GM12878 (cell line): Measurements from ENCODE around the gene RAPGEF1. TPM values are rescaled to one million over a fixed set of nuclear protein-coding genes. Genes with fewer than 3 reads are reported as not detected.

ENCODE experiments used
- ATAC-seq: fragments of 200-7000 bp; cut with Tn5 transposase; 3 replicates; pipeline ENCODE4 v1.9.1; 2020; ENCODE audit warnings: mild to moderate bottlenecking, moderate library complexity
- BruUV-seq: library from RNA; stranded (reverse); fragments of 400-500 nt; replicated peaks from 2 replicates; lab custom pipeline; 2021; lab: Mats Ljungman, UMichigan
- CTCF ChIA-PET: fragments of 300-600 bp; sonication (Branson Sonifier 250); formaldehyde crosslinking; extraction: SDS; loops from one replicate; lab custom pipeline; 2021; ENCODE audit warnings: inconsistent platforms; lab: Yijun Ruan, JAX
- POLR2A ChIA-PET: fragments of 350-600 bp; formaldehyde crosslinking; extraction: SDS; loops from one replicate; lab custom pipeline; 2021; ENCODE audit warnings: inconsistent platforms; lab: Charles Lee
- RAD21 ChIA-PET: fragments of 300-600 bp; sonication (Branson Sonifier 250); formaldehyde crosslinking; loops from one replicate; lab custom pipeline; 2023; ENCODE audit warnings: antibody characterized with exemption; ENCODE audit not compliant: unreplicated experiment; lab: Charles Lee
- SMC1A ChIA-PET: fragments of 300-600 bp; sonication (Branson Sonifier 250); formaldehyde crosslinking; loops from one replicate; lab custom pipeline; 2023; ENCODE audit not compliant: unreplicated experiment, uncharacterized antibody; lab: Charles Lee
- DNase-seq: peaks from one replicate; pipeline ENCODE4 v3.0.0-alpha.2; 2011; ENCODE audit warnings: low read depth, low spot score
- FAIRE-seq: peaks from 3 replicates; lab custom pipeline; 2011; peaks lifted over from hg19 to GRCh38; lab: Jason Lieb, UNC
- H2AFZ ChIP-seq: 2 replicates; pipeline ENCODE4 v1.6.0; 2011; ENCODE audit warnings: low read depth, low read length, control low read depth; ENCODE audit not compliant: control insufficient read depth
- H3K27ac ChIP-seq: 2 replicates; pipeline ENCODE4 v1.5.1; 2011; ENCODE audit warnings: control low read depth; ENCODE audit not compliant: control insufficient read depth, insufficient read depth
- H3K27me3 ChIP-seq, 2 experiments: replicated peaks in 1 of 2; 2 replicates each; pipeline versions ENCODE4 v1.6.0 to v1.6.1; 2011; ENCODE audit warnings: low read length in 1 of 2; ENCODE audit not compliant: control insufficient read depth in 2 of 2, insufficient read depth in 2 of 2
- H3K36me3 ChIP-seq, 2 experiments: 2 replicates each; pipeline ENCODE4 v1.5.1; 2011; ENCODE audit warnings: low read length in 1 of 2; ENCODE audit not compliant: control insufficient read depth in 2 of 2, insufficient read depth in 2 of 2
- H3K4me1 ChIP-seq: 2 replicates; pipeline ENCODE4 v1.6.1; 2011; ENCODE audit warnings: mild to moderate bottlenecking, low read length, moderate library complexity, mixed read lengths; ENCODE audit not compliant: control insufficient read depth, insufficient read depth
- H3K4me2 ChIP-seq: 2 replicates; pipeline ENCODE4 v1.6.0; 2011; ENCODE audit warnings: control low read depth; ENCODE audit not compliant: control insufficient read depth, insufficient read depth
- H3K4me3 ChIP-seq: fragments of 200-600 bp; sonication (generic); 2 replicates; pipeline ENCODE4 v1.5.1; 2016
- H3K79me2 ChIP-seq: 2 replicates; pipeline ENCODE4 v1.6.0; 2011; ENCODE audit warnings: low read length; ENCODE audit not compliant: control insufficient read depth, insufficient read depth
- H3K9ac ChIP-seq: 2 replicates; pipeline ENCODE4 v1.8.0; 2011; ENCODE audit warnings: low read length, control low read depth, mixed read lengths; ENCODE audit not compliant: control insufficient read depth, insufficient read depth
- H3K9me3 ChIP-seq: replicated peaks from 3 replicates; pipeline ENCODE4 v1.5.1; 2011; ENCODE audit warnings: mild to moderate bottlenecking, low read length; ENCODE audit not compliant: control insufficient read depth, insufficient read depth
- H4K20me1 ChIP-seq: 2 replicates; pipeline ENCODE4 v1.6.0; 2011; ENCODE audit not compliant: control insufficient read depth, insufficient read depth
- ASH2L ChIP-seq: fragments of 300-600, 200-600 bp; sonication (generic); IDR thresholded peaks from 2 replicates; pipeline ENCODE4 v1.6.1; 2017; ENCODE audit warnings: low read depth, mild to moderate bottlenecking, borderline replicate concordance
- KAT2A ChIP-seq: conservative IDR thresholded peaks from 2 replicates; pipeline ENCODE4 v1.6.1; 2011; ENCODE audit warnings: low read depth, low read length; ENCODE audit not compliant: control insufficient read depth
- MYB ChIP-seq: fragments of 150-350 bp; IDR thresholded peaks from 2 replicates; pipeline ENCODE4 v1.6.1; 2014; ENCODE audit warnings: mild to moderate bottlenecking, low read depth, low read length, borderline replicate concordance
- NFYB ChIP-seq: IDR thresholded peaks from 2 replicates; pipeline ENCODE4 v1.6.1; 2011; ENCODE audit warnings: low read depth, mild to moderate bottlenecking, low read length, improper control_type of control experiment, moderate library complexity; ENCODE audit not compliant: insufficient read depth
- NRF1 ChIP-seq: conservative IDR thresholded peaks from 2 replicates; pipeline ENCODE4 v1.6.1; 2011; ENCODE audit warnings: mild to moderate bottlenecking, low read depth, low read length, improper control_type of control experiment
- PAX8 ChIP-seq: fragments of 450-650 bp; IDR thresholded peaks from 2 replicates; pipeline ENCODE4 v1.6.1; 2017; ENCODE audit warnings: mild to moderate bottlenecking, moderate library complexity
- SMAD5 ChIP-seq: IDR thresholded peaks from 2 replicates; pipeline ENCODE4 v1.6.1; 2016; ENCODE audit warnings: antibody characterized with exemption, low read depth
- TBL1XR1 ChIP-seq: IDR thresholded peaks from 2 replicates; pipeline ENCODE4 v1.6.1; 2012; ENCODE audit warnings: low read depth, low read length, improper control_type of control experiment
- TCF7 ChIP-seq: IDR thresholded peaks from 2 replicates; pipeline ENCODE4 v1.6.1; 2014; ENCODE audit warnings: antibody characterized with exemption, borderline replicate concordance
- WGBS: methylation state at CpG from one replicate; pipeline ENCODE4 v1.1.6; 2016; ENCODE audit warnings: low lambda C conversion rate; ENCODE audit not compliant: insufficient replicate concordance, insufficient coverage; ENCODE audit errors: missing lambda C conversion rate; 5-methylcytosine and 5-hydroxymethylcytosine counted together
- in situ Hi-C: fragments of 300-500 bp; cut with MboI; formaldehyde crosslinking; loops from 9 replicates; pipeline ENCODE4 v1.14.3; 2018; ENCODE audit warnings: mixed read lengths
- intact Hi-C: fragments of 100-400 bp; cut with micrococcal nuclease; formaldehyde crosslinking; loops from one replicate; pipeline ENCODE4 v1.14.2; 2022; ENCODE audit not compliant: unreplicated experiment
- polyA plus RNA-seq, 11 experiments: library from polyadenylated mRNA; depleted of rRNA in 4 of 11; unstranded in 6 of 11; stranded (reverse) in 5 of 11; fragments of >200 nt; fragmentation: Nextera tagmentation in 4 of 11; fragmentation: Illumina TruSeq in 1 of 11; extraction: Ambion mirVana in 4 of 11; extraction: Trizol in 1 of 11; gene quantifications; 1 replicate in 1 of 11; 2 replicates in 10 of 11; pipeline versions ENCODE4 v1.2.1 to v1.2.3, GENCODE V29; 2011 to 2016; ENCODE audit warnings: inconsistent platforms in 2 of 11, missing spikeins in 2 of 11, low read depth in 1 of 11
- total RNA-seq, 4 experiments: library from RNA; depleted of rRNA in 3 of 4; stranded (reverse); fragments of >200 nt in 3 of 4; fragmentation: Illumina TruSeq in 1 of 4; extraction: Trizol in 1 of 4; gene quantifications; 2 replicates each; pipeline versions ENCODE4 v1.2.1 to v1.2.3, GENCODE V29; 2013 to 2021
- TF ChIP-seq, protein P1 (sequence below): fragments of 450-650 bp; IDR thresholded peaks from 2 replicates; pipeline ENCODE4 v1.6.1; 2017; ENCODE audit warnings: mild to moderate bottlenecking, moderate library complexity
- TF ChIP-seq, protein P2 (sequence below): fragments of 450-650 bp; IDR thresholded peaks from 2 replicates; pipeline ENCODE4 v1.6.1; 2016; ENCODE audit warnings: mild to moderate bottlenecking, moderate library complexity, borderline replicate concordance
- TF ChIP-seq, protein P3 (sequence below): IDR thresholded peaks from 2 replicates; pipeline ENCODE4 v1.6.1; 2011; ENCODE audit warnings: low read depth, low read length, improper control_type of control experiment, borderline replicate concordance

RAPGEF1 gene
- total and polyA plus RNA-seq, 10 of the 15 experiments (the other 5 are each of a cell fraction or from before 2014, with no cell fraction given) = 0.42 to 113 (median 45.9) TPM

DNA sequence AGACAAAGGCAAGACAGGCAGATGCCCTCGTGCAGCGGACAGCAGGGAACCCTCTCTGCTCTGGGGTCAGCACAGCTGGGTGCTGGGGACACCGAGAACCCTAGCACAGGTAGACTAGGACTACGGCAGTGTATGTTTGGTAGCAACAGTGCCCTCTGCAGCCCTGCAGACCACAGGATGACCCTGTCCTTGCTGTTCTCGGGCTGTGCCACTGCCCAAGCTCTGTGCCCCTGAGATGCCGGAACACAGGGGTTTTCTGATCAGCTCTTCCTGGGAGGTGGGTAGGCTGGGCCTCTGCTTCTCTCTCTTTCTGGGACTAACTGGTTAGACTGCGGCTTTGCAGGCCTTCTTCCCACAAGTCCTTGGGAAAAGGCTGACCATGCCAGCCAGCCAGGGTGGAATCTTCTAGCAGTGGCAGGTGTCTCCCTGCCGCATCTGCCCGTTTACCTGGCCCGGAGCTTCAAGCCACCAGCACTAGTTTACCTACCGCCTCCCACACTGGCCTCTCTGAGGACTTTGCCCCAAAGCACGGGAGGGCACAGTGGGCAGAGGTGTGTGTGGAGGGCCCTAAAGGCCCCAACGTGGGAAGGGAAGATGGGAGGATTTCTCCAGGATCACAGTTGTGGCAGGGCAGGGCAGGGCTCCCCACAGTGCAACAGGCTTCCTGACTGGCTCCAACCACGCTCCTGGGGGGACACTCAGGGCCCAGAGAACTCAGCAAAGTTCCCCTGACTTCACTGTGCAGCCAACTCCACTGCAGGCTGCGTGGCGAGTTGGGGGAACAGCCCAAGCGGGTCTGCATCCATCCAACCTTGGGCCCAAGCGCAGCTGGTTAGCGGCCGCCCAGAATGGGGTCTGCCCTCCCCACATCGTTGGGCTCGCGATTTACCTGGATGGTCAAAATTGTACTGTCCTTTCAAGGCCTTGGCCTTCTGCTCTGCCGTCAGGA, 210.0 kb downstream of the RAPGEF1 start:
- TF ChIP-seq TBL1XR1 = no peak
- TF ChIP-seq TCF7 = no peak
- no peak for TF ChIP-seq SMAD5
- TF ChIP-seq, protein P1, sequence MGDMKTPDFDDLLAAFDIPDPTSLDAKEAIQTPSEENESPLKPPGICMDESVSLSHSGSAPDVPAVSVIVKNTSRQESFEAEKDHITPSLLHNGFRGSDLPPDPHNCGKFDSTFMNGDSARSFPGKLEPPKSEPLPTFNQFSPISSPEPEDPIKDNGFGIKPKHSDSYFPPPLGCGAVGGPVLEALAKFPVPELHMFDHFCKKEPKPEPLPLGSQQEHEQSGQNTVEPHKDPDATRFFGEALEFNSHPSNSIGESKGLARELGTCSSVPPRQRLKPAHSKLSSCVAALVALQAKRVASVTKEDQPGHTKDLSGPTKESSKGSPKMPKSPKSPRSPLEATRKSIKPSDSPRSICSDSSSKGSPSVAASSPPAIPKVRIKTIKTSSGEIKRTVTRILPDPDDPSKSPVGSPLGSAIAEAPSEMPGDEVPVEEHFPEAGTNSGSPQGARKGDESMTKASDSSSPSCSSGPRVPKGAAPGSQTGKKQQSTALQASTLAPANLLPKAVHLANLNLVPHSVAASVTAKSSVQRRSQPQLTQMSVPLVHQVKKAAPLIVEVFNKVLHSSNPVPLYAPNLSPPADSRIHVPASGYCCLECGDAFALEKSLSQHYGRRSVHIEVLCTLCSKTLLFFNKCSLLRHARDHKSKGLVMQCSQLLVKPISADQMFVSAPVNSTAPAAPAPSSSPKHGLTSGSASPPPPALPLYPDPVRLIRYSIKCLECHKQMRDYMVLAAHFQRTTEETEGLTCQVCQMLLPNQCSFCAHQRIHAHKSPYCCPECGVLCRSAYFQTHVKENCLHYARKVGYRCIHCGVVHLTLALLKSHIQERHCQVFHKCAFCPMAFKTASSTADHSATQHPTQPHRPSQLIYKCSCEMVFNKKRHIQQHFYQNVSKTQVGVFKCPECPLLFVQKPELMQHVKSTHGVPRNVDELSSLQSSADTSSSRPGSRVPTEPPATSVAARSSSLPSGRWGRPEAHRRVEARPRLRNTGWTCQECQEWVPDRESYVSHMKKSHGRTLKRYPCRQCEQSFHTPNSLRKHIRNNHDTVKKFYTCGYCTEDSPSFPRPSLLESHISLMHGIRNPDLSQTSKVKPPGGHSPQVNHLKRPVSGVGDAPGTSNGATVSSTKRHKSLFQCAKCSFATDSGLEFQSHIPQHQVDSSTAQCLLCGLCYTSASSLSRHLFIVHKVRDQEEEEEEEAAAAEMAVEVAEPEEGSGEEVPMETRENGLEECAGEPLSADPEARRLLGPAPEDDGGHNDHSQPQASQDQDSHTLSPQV = no peak
- TF ChIP-seq, protein P2, sequence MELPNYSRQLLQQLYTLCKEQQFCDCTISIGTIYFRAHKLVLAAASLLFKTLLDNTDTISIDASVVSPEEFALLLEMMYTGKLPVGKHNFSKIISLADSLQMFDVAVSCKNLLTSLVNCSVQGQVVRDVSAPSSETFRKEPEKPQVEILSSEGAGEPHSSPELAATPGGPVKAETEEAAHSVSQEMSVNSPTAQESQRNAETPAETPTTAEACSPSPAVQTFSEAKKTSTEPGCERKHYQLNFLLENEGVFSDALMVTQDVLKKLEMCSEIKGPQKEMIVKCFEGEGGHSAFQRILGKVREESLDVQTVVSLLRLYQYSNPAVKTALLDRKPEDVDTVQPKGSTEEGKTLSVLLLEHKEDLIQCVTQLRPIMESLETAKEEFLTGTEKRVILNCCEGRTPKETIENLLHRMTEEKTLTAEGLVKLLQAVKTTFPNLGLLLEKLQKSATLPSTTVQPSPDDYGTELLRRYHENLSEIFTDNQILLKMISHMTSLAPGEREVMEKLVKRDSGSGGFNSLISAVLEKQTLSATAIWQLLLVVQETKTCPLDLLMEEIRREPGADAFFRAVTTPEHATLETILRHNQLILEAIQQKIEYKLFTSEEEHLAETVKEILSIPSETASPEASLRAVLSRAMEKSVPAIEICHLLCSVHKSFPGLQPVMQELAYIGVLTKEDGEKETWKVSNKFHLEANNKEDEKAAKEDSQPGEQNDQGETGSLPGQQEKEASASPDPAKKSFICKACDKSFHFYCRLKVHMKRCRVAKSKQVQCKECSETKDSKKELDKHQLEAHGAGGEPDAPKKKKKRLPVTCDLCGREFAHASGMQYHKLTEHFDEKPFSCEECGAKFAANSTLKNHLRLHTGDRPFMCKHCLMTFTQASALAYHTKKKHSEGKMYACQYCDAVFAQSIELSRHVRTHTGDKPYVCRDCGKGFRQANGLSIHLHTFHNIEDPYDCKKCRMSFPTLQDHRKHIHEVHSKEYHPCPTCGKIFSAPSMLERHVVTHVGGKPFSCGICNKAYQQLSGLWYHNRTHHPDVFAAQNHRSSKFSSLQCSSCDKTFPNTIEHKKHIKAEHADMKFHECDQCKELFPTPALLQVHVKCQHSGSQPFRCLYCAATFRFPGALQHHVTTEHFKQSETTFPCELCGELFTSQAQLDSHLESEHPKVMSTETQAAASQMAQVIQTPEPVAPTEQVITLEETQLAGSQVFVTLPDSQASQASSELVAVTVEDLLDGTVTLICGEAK = no peak
- TF ChIP-seq, protein P3, sequence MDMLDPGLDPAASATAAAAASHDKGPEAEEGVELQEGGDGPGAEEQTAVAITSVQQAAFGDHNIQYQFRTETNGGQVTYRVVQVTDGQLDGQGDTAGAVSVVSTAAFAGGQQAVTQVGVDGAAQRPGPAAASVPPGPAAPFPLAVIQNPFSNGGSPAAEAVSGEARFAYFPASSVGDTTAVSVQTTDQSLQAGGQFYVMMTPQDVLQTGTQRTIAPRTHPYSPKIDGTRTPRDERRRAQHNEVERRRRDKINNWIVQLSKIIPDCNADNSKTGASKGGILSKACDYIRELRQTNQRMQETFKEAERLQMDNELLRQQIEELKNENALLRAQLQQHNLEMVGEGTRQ = no peak
- no peak for TF ChIP-seq NRF1
- no peak for TF ChIP-seq ASH2L
- no peak for TF ChIP-seq KAT2A
- no peak for TF ChIP-seq MYB
- TF ChIP-seq NFYB = no peak
- TF ChIP-seq PAX8 = no peak
- TF ChIP-seq, all 136 proteins: peak for 0
- DNase-seq (no peak), FAIRE-seq (no peak), ATAC-seq (no peak; the same call in 2 of the 3 replicates)
- RAD21 ChIA-PET = no interaction called here
- intact Hi-C loops = loop anchor here (2.0 to 10.0 kb wide), 2 partner anchors 27 to 215 kb away; partner anchors contain the start of genes POMT1 and RAPGEF1
- BruUV-seq = TSS peak; percentile 49
- Histone ChIP-seq H3K9ac (peak overlapping the region; percentile 83), H3K27me3 (no peaks in the 10 kb centered on the region), H3K4me2 (peak overlapping the region; percentile 68), H3K4me1 (peaks cover 4% of the 10 kb centered on the region), H3K9me3 (no peaks in the 10 kb centered on the region), H3K79me2 (peaks cover 11% of the 10 kb centered on the region), H3K4me3 (peak overlapping the region; percentile 81), H3K36me3 (peaks cover 3 to 5% of the 10 kb centered on the region in 2 experiments; a peak in 3 of 4 replicates), H4K20me1 (no peaks in the 10 kb centered on the region), H3K27ac (peak overlapping the region; percentile 65), H2AFZ (no peak overlapping the region; the same call in 1 of the 2 replicates)
- in situ Hi-C loops = no loop called here
- SMC1A ChIA-PET = no interaction called here
- CTCF ChIA-PET = no interaction called here
- 76% methylated on average over 24 of the region's 24 CpGs for WGBS
- POLR2A ChIA-PET = no interaction called here
